ENCODE measurements around the gene CAPN6. TPM values are rescaled to one million over a fixed set of nuclear protein-coding genes. Genes with fewer than 3 reads are reported as not detected.

Gene CAPN6
- total and polyA plus RNA-seq, 2 experiments from 2014 or later, result 22.2 to 24.4 TPM

DNA sequence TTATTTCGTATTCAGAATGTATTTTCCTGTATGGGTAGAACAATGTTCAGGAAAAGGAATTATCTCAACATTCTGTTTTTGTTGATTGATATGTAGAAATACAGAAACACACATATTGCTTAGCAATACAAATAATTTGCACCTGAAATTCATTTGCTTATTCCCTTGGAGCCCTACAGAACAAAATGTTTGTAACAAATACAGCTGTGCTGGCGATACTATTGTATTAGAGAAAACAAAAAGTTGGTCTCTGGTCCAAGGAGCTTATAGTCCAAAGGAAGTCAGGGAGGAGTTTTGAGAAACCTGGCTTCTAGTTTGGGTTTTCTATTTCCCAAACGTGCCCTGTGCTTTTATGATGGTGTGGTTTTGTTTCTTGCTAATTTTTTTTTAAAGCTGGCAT is 37.8 kb upstream of the CAPN6 start:
- no peaks in the 10 kb centered on the region for H3K79me2 ChIP-seq
- no peak overlapping the region for H3K27ac ChIP-seq
- no peak overlapping the region for H2AFZ ChIP-seq
- H3K9me3 ChIP-seq (ENCODE audit: low read depth), result no peaks in the 10 kb centered on the region
- H4K20me1 ChIP-seq (ENCODE audit: insufficient read depth, poor library complexity, severe bottlenecking), result no peaks in the 10 kb centered on the region
- no peak for DNase-seq (ENCODE audit: low spot score)
- H3K4me2 ChIP-seq, result no peak overlapping the region
- no peaks in the 10 kb centered on the region for H3K4me1 ChIP-seq (ENCODE audit: insufficient read depth)
- no peaks in the 10 kb centered on the region for H3K9me2 ChIP-seq (replicated peaks; ENCODE audit: insufficient read depth)
- H3K36me3 ChIP-seq (replicated peaks; ENCODE audit: insufficient read depth, low read depth), result no peaks in the 10 kb centered on the region
- no peaks in the 10 kb centered on the region for H3K27me3 ChIP-seq
- 80% methylated on average over 3 of the region's 3 CpGs for WGBS (ENCODE audit: low lambda C conversion rate, missing lambda C conversion rate)
- H3K4me3 ChIP-seq, result no peak overlapping the region
- TF ChIP-seq EZH2phosphoT487 (IDR thresholded peaks at IDR 0.05; ENCODE audit: low read depth, severe bottlenecking, unreplicated experiment) (no peak), EZH2 (IDR thresholded peaks at IDR 0.05; ENCODE audit: borderline replicate concordance) (no peak)
- TF ChIP-seq, protein P1, sequence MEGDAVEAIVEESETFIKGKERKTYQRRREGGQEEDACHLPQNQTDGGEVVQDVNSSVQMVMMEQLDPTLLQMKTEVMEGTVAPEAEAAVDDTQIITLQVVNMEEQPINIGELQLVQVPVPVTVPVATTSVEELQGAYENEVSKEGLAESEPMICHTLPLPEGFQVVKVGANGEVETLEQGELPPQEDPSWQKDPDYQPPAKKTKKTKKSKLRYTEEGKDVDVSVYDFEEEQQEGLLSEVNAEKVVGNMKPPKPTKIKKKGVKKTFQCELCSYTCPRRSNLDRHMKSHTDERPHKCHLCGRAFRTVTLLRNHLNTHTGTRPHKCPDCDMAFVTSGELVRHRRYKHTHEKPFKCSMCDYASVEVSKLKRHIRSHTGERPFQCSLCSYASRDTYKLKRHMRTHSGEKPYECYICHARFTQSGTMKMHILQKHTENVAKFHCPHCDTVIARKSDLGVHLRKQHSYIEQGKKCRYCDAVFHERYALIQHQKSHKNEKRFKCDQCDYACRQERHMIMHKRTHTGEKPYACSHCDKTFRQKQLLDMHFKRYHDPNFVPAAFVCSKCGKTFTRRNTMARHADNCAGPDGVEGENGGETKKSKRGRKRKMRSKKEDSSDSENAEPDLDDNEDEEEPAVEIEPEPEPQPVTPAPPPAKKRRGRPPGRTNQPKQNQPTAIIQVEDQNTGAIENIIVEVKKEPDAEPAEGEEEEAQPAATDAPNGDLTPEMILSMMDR (IDR thresholded peaks at IDR 0.05; ENCODE audit: poor library complexity), result no peak

DNA sequence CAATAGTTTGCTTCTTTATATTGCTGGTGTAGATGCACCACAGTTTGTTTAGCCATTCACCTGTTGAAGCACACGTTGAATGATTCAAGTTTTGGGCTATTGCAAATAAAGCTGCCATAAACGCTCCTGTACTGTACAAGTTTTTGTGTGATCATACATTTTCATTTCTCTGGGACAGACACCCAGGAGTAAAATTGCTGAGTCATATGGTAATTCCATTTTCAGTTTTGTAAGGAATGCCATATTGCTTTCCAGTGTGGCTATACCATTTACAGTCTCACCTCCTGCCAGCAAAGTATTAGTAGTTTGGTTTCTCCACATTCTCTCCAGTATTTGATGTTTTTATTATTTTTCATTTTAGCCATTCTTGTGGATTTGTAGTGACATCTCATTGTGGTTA is 32.0 kb upstream of the CAPN6 start:
- no peak overlapping the region for H2AFZ ChIP-seq
- no peaks in the 10 kb centered on the region for H3K27me3 ChIP-seq
- no peak overlapping the region for H3K27ac ChIP-seq
- H3K9me3 ChIP-seq (ENCODE audit: low read depth), result no peaks in the 10 kb centered on the region
- H3K79me2 ChIP-seq, result no peaks in the 10 kb centered on the region
- no peak overlapping the region for H3K4me2 ChIP-seq
- no peaks in the 10 kb centered on the region for H3K4me1 ChIP-seq (ENCODE audit: insufficient read depth)
- DNase-seq (ENCODE audit: low spot score), result no peak
- H4K20me1 ChIP-seq (ENCODE audit: insufficient read depth, poor library complexity, severe bottlenecking), result no peaks in the 10 kb centered on the region
- no peaks in the 10 kb centered on the region for H3K9me2 ChIP-seq (replicated peaks; ENCODE audit: insufficient read depth)
- no peak overlapping the region for H3K4me3 ChIP-seq
- TF ChIP-seq EZH2phosphoT487 (IDR thresholded peaks at IDR 0.05; ENCODE audit: low read depth, severe bottlenecking, unreplicated experiment) (no peak), EZH2 (IDR thresholded peaks at IDR 0.05; ENCODE audit: borderline replicate concordance) (no peak)
- TF ChIP-seq, protein P1 (IDR thresholded peaks at IDR 0.05; ENCODE audit: poor library complexity), result no peak
- H3K36me3 ChIP-seq (replicated peaks; ENCODE audit: insufficient read depth, low read depth), result no peaks in the 10 kb centered on the region
- WGBS (ENCODE audit: low lambda C conversion rate, missing lambda C conversion rate), result 84% methylated on average over 2 of the region's 2 CpGs

DNA sequence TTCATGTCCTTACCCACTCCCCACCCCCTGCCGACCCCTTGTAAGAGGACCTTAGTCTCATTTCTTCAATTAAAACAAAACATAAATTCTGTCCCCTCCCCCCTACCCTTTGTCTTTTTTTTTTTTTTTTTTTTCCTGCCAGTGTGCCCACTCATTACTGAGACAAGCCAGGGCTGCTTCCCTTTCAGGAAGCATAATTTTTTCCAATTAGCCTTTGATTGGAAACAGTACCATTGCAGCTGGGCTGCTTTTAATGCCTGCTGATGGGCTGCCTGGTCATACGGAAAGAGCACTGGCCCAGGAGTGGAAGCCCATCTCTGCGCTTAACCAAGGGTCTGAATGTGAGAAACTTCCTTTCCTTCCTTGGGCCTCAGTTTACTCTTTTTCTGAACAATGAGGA is 18.6 kb upstream of the CAPN6 start:
- WGBS (ENCODE audit: low lambda C conversion rate, missing lambda C conversion rate), result 78% methylated on average over 3 of the region's 3 CpGs
- Histone ChIP-seq H3K79me2 (no peaks in the 10 kb centered on the region), H3K27me3 (no peaks in the 10 kb centered on the region), H4K20me1 (ENCODE audit: insufficient read depth, poor library complexity, severe bottlenecking) (no peaks in the 10 kb centered on the region), H3K9me2 (replicated peaks; ENCODE audit: insufficient read depth) (no peaks in the 10 kb centered on the region), H3K36me3 (replicated peaks; ENCODE audit: insufficient read depth, low read depth) (no peaks in the 10 kb centered on the region), H3K9me3 (ENCODE audit: low read depth) (no peaks in the 10 kb centered on the region), H3K4me2 (no peak overlapping the region), H3K27ac (no peak overlapping the region), H2AFZ (no peak overlapping the region), H3K4me1 (ENCODE audit: insufficient read depth) (no peaks in the 10 kb centered on the region), H3K4me3 (no peak overlapping the region)
- DNase-seq (ENCODE audit: low spot score), result no peak
- no peak for TF ChIP-seq EZH2 (IDR thresholded peaks at IDR 0.05; ENCODE audit: borderline replicate concordance)
- TF ChIP-seq, protein P1 (IDR thresholded peaks at IDR 0.05; ENCODE audit: poor library complexity), result no peak
- TF ChIP-seq EZH2phosphoT487 (IDR thresholded peaks at IDR 0.05; ENCODE audit: low read depth, severe bottlenecking, unreplicated experiment), result no peak
